OCI-LY7 (cell line): ENCODE measurements around the gene TNKS1BP1.

ENCODE experiments used
- EZH2phosphoT487 ChIP-seq: fragments of 200-600 bp; sonication (generic); IDR thresholded peaks from 2 replicates; pipeline ENCODE4 v1.6.1; 2018; ENCODE audit warnings: low read depth, borderline replicate concordance, mild to moderate bottlenecking, mixed run types, antibody characterized with exemption, low read length, moderate library complexity, mixed read lengths
- TF ChIP-seq, protein P1 (sequence below): fragments of 200-600 bp; sonication (generic); conservative IDR thresholded peaks from 2 replicates; pipeline ENCODE4 v1.5.1; 2014; ENCODE audit warnings: mild to moderate bottlenecking, antibody characterized with exemption, low read length, moderate library complexity, mixed read lengths

GRCh38 chr11:57288771-57289579, 35.8 kb downstream of the TNKS1BP1 start:
- TF ChIP-seq, protein P1, sequence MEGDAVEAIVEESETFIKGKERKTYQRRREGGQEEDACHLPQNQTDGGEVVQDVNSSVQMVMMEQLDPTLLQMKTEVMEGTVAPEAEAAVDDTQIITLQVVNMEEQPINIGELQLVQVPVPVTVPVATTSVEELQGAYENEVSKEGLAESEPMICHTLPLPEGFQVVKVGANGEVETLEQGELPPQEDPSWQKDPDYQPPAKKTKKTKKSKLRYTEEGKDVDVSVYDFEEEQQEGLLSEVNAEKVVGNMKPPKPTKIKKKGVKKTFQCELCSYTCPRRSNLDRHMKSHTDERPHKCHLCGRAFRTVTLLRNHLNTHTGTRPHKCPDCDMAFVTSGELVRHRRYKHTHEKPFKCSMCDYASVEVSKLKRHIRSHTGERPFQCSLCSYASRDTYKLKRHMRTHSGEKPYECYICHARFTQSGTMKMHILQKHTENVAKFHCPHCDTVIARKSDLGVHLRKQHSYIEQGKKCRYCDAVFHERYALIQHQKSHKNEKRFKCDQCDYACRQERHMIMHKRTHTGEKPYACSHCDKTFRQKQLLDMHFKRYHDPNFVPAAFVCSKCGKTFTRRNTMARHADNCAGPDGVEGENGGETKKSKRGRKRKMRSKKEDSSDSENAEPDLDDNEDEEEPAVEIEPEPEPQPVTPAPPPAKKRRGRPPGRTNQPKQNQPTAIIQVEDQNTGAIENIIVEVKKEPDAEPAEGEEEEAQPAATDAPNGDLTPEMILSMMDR, result no peak
- no peak for TF ChIP-seq EZH2phosphoT487
